DMS79 treated with DMSO at 0.1 percent for 48 hours (cell line): Measurements from ENCODE around the gene RBMY1B.
"Not testable (repeated sequence)": the region's sequence is repeated elsewhere in the genome, so short reads cannot be mapped to it uniquely, and the experiment has no call there.

Experiments used
- DNase-seq: peaks from one replicate; lab custom pipeline; 2025; lab: John Stamatoyannopoulos, UW

RBMY1B gene

GRCh38 chrY:21511038-21511437 lies at the start of gene RBMY1B:
Gene RBMY1B, plus strand, starts transcription at chrY:21511338. Its CDS starts 2,013 bp downstream, at chrY:21513351.
- DNase-seq: not testable (repeated sequence)

- DNase-seq: not testable (repeated sequence)
These were observed 48.2 kb upstream of the RBMY1B start for GRCh38 chrY:21462915-21463314.

GRCh38 chrY:21482967-21483366 lies 28.2 kb upstream of the RBMY1B start:
- no peak for DNase-seq

GRCh38 chrY:21534579-21534978 lies 23.4 kb downstream of the RBMY1B start, which contains the start of gene RBMY1A1:
Gene RBMY1A1, plus strand, starts transcription at chrY:21534879. Its CDS starts 2,013 bp downstream, at chrY:21536892.
- not testable (repeated sequence) for DNase-seq

- not testable (repeated sequence) for DNase-seq
These were observed 48.3 kb downstream of the RBMY1B start for GRCh38 chrY:21559316-21559984.
